Endothelial cell of umbilical vein (primary cell): ENCODE results near the gene LARP1.

ENCODE experiments used
- EZH2 ChIP-seq: IDR thresholded peaks from 2 replicates; pipeline ENCODE4 v1.6.1; 2012; ENCODE audit warnings: borderline replicate concordance, low read depth, mild to moderate bottlenecking, moderate library complexity, low read length, inconsistent platforms; ENCODE audit not compliant: severe bottlenecking
- FOS ChIP-seq: IDR thresholded peaks from 2 replicates; pipeline ENCODE4 v1.6.1; 2011; ENCODE audit warnings: mild to moderate bottlenecking, low read length, moderate library complexity, borderline replicate concordance; ENCODE audit not compliant: insufficient read depth
- POLR2A ChIP-seq: IDR thresholded peaks from 2 replicates; pipeline ENCODE4 v1.6.1; 2012; ENCODE audit warnings: low read depth, mild to moderate bottlenecking, control low read depth, low read length
- POLR2AphosphoS5 ChIP-seq: IDR thresholded peaks from 2 replicates; pipeline ENCODE4 v1.6.1; 2012; ENCODE audit warnings: low read depth, mild to moderate bottlenecking, control low read depth, low read length, moderate library complexity; ENCODE audit not compliant: insufficient read depth
- TF ChIP-seq, protein P1 (sequence below), 2 donors: IDR thresholded peaks; 1 replicate in 1 of 2; 2 replicates in 1 of 2; pipeline ENCODE4 v1.5.1; 2011; ENCODE audit warnings: low read length in 2 of 2, mild to moderate bottlenecking in 2 of 2, moderate library complexity in 2 of 2, control low read depth in 1 of 2, inconsistent platforms in 1 of 2, low read depth in 1 of 2; ENCODE audit not compliant: insufficient read depth in 1 of 2; ENCODE audit errors: extremely low read depth in 1 of 2
- TF ChIP-seq, protein P2 (sequence below): IDR thresholded peaks from 2 replicates; pipeline ENCODE4 v1.6.1; 2011; ENCODE audit not compliant: insufficient read depth, insufficient read length

DNA sequence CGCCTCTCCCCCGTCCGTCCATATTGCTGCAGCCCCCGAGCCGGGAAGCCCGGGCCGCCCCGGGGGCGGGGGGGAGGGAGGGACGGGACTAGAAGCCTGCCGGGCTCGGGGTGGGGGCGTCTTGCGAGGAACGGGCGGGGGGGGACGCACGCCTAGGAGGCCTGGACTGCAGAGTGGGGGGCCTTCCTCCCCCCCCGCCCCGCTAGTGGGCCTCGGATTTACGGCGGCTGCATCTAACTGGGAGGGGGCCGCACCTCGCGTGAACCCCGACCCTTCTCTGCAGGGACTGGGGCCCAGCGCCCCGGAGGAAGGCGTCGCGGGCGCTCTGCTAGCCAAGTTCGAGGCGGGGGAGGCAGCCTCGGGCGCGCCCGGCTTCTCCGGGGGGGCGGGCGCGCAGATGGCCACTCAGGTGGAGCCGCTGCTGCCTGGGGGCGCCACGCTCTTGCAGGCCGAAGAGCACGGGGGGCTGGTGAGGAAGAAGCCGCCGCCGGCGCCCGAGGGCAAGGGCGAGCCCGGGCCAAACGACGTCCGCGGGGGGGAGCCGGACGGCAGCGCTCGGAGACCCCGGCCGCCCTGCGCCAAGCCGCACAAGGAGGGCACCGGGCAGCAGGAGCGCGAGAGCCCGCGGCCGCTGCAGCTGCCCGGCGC lies at the start of gene LARP1:
- TF ChIP-seq, protein P1, sequence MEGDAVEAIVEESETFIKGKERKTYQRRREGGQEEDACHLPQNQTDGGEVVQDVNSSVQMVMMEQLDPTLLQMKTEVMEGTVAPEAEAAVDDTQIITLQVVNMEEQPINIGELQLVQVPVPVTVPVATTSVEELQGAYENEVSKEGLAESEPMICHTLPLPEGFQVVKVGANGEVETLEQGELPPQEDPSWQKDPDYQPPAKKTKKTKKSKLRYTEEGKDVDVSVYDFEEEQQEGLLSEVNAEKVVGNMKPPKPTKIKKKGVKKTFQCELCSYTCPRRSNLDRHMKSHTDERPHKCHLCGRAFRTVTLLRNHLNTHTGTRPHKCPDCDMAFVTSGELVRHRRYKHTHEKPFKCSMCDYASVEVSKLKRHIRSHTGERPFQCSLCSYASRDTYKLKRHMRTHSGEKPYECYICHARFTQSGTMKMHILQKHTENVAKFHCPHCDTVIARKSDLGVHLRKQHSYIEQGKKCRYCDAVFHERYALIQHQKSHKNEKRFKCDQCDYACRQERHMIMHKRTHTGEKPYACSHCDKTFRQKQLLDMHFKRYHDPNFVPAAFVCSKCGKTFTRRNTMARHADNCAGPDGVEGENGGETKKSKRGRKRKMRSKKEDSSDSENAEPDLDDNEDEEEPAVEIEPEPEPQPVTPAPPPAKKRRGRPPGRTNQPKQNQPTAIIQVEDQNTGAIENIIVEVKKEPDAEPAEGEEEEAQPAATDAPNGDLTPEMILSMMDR (IDR thresholded peaks at IDR 0.05; ENCODE audit: extremely low read depth in 1 of 2, insufficient read depth in 1 of 2, low read depth in 1 of 2, low read length in 2 of 2) = no peak
- TF ChIP-seq POLR2AphosphoS5 (no peak), EZH2 (no peak), FOS (no peak), POLR2A (no peak)
- TF ChIP-seq, protein P2, sequence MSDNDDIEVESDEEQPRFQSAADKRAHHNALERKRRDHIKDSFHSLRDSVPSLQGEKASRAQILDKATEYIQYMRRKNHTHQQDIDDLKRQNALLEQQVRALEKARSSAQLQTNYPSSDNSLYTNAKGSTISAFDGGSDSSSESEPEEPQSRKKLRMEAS = no peak
